Activated T-helper 1 cell treated with Interleukin-2 at 50 U/mL for 16 hours (primary cell): ENCODE data around the gene NUBP2.

ENCODE experiments used
- DNase-seq: peaks from one replicate; pipeline ENCODE4 v3.0.0-alpha.2; 2020; ENCODE audit warnings: low read depth

NUBP2 gene

GRCh38 chr16:1782408-1783264 is at the start of gene NUBP2, which contains the start of gene SPSB3:
Gene NUBP2 (plus strand): TSS chr16:1782960. CDS start chr16:1783021, 61 bp downstream.
Gene SPSB3 (minus strand): TSS chr16:1782571. CDS start chr16:1781483, 1,088 bp downstream.
- peak; percentile 97 for DNase-seq

- DNase-seq: no peak
Measured at GRCh38 chr16:1734123-1734522, 48.6 kb upstream of the NUBP2 start.

GRCh38 chr16:1734816-1735215 is 47.9 kb upstream of the NUBP2 start:
- no peak for DNase-seq

GRCh38 chr16:1740234-1740633 is 42.5 kb upstream of the NUBP2 start:
- DNase-seq: no peak

GRCh38 chr16:1740781-1741490 is 41.8 kb upstream of the NUBP2 start:
- DNase-seq: no peak

GRCh38 chr16:1741553-1742165 is 41.1 kb upstream of the NUBP2 start:
- no peak for DNase-seq

GRCh38 chr16:1743376-1744337 is 39.1 kb upstream of the NUBP2 start:
- DNase-seq: no peak

GRCh38 chr16:1744338-1744840 is 38.4 kb upstream of the NUBP2 start:
- DNase-seq: no peak

- DNase-seq: no peak
Measured at GRCh38 chr16:1745181-1745899, 37.4 kb upstream of the NUBP2 start.

- DNase-seq: no peak
Measured at GRCh38 chr16:1745900-1746692, 36.7 kb upstream of the NUBP2 start.

- DNase-seq: no peak
Measured at GRCh38 chr16:1746693-1747195, 36.0 kb upstream of the NUBP2 start.

- no peak for DNase-seq
Measured at GRCh38 chr16:1747934-1748333, 34.8 kb upstream of the NUBP2 start.

- no peak for DNase-seq
Measured at GRCh38 chr16:1749152-1750117, 33.3 kb upstream of the NUBP2 start.

GRCh38 chr16:1751946-1752345 is 30.8 kb upstream of the NUBP2 start:
- DNase-seq: no peak

- DNase-seq: no peak
Measured at GRCh38 chr16:1752853-1753252, 29.9 kb upstream of the NUBP2 start.

- no peak for DNase-seq
Measured at GRCh38 chr16:1754204-1754603, 28.6 kb upstream of the NUBP2 start.

- DNase-seq: no peak
Measured at GRCh38 chr16:1757714-1758461, 24.9 kb upstream of the NUBP2 start.

GRCh38 chr16:1758923-1759322 is 23.8 kb upstream of the NUBP2 start:
- no peak for DNase-seq
